ENCODE data around the gene PARD6G.
"Not testable (repeated sequence)": the region's sequence is repeated elsewhere in the genome, so short reads cannot be mapped to it uniquely, and the experiment has no call there.

PARD6G gene

GRCh38 chr18:80241919-80242777, 5.2 kb downstream of the PARD6G start:
- no peak for FAIRE-seq

GRCh38 chr18:80239830-80240229, 7.5 kb downstream of the PARD6G start:
- FAIRE-seq, result no peak

GRCh38 chr18:80238651-80239260, 8.6 kb downstream of the PARD6G start:
- FAIRE-seq, result no peak

GRCh38 chr18:80237519-80237918, 9.8 kb downstream of the PARD6G start:
- FAIRE-seq, result not testable (repeated sequence)

GRCh38 chr18:80234398-80234797, 12.9 kb downstream of the PARD6G start:
- FAIRE-seq, result no peak

- FAIRE-seq, result no peak
Measured at GRCh38 chr18:80233899-80234298, 13.4 kb downstream of the PARD6G start.

- FAIRE-seq, result no peak
Measured at GRCh38 chr18:80233201-80233835, 14.0 kb downstream of the PARD6G start.

GRCh38 chr18:80232710-80233109, 14.6 kb downstream of the PARD6G start:
- no peak for FAIRE-seq

- no peak for FAIRE-seq
Measured at GRCh38 chr18:80232030-80232429, 15.3 kb downstream of the PARD6G start.

- FAIRE-seq, result no peak
Measured at GRCh38 chr18:80231616-80232015, 15.7 kb downstream of the PARD6G start.

- no peak for FAIRE-seq
Measured at GRCh38 chr18:80231151-80231550, 16.2 kb downstream of the PARD6G start.

- FAIRE-seq, result no peak
Measured at GRCh38 chr18:80229766-80230745, 17.3 kb downstream of the PARD6G start.

- no peak for FAIRE-seq
Measured at GRCh38 chr18:80229363-80229762, 18.0 kb downstream of the PARD6G start.

- no peak for FAIRE-seq
Measured at GRCh38 chr18:80228051-80228848, 19.1 kb downstream of the PARD6G start.

- no peak for FAIRE-seq
Measured at GRCh38 chr18:80227472-80227871, 19.8 kb downstream of the PARD6G start.

- no peak for FAIRE-seq
Measured at GRCh38 chr18:80225685-80226084, 21.6 kb downstream of the PARD6G start.

- FAIRE-seq, result no peak
Measured at GRCh38 chr18:80223581-80224148, 23.6 kb downstream of the PARD6G start.

- not testable (repeated sequence) for FAIRE-seq
Measured at GRCh38 chr18:80219488-80219887, 27.8 kb downstream of the PARD6G start.

- FAIRE-seq, result no peak
Measured at GRCh38 chr18:80218341-80219227, 28.7 kb downstream of the PARD6G start.

GRCh38 chr18:80213182-80213581, 34.1 kb downstream of the PARD6G start:
- no peak for FAIRE-seq

All from A204.1 (cell line).